Measurements from ENCODE around the gene ZSCAN22. TPM values are rescaled to one million over a fixed set of nuclear protein-coding genes. Genes with fewer than 3 reads are reported as not detected.

The ZSCAN22 gene
- total RNA-seq, 1 experiment from 2014 or later: 4.3 TPM

DNA sequence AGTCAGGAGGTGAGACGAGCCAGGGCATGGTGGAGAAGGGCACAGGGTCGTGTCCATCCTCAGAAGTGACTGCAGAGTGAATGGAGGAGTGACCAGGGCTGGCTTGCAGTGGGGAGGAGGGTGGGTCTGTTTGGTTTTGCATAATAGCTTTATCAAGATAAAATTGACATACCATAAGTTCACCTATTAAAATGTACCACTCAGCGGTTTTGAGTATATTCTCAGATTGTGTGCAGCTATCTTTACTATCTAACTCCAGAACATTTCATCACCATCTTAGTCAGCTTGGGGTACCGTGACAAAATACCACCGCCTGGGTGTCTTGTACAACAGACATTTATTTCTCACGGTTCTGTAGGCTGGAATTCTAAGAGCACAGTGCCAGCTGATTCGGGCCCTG is 34.9 kb upstream of the ZSCAN22 start:
- peaks cover 33% of the 10 kb centered on the region for H3K36me3 ChIP-seq (ENCODE audit: control insufficient read depth, insufficient read depth, low read length)

DNA sequence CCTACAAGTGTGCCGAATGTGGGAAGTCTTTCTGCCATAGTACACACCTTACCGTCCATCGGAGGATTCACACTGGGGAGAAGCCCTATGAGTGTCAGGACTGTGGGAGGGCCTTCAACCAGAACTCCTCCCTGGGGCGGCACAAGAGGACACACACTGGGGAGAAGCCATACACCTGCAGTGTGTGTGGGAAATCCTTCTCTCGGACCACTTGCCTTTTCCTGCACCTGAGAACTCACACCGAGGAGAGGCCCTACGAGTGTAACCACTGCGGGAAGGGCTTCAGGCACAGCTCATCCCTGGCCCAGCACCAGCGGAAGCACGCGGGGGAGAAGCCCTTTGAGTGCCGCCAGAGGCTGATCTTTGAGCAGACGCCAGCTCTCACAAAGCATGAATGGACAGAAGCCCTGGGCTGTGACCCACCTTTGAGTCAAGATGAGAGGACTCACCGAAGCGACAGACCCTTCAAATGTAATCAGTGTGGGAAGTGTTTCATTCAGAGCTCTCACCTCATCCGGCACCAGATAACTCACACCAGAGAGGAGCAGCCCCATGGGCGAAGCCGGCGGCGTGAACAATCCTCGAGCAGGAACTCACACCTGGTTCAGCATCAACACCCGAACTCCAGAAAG is 31.9 kb upstream of the ZSCAN22 start:
- Mint-ChIP-seq H3K36me3 (ENCODE audit: insufficient read depth, unreplicated experiment) (peaks cover 92% of the 10 kb centered on the region), H3K27me3 (ENCODE audit: insufficient read depth, unreplicated experiment) (no peaks in the 10 kb centered on the region), H3K4me1 (ENCODE audit: low read depth, unreplicated experiment) (no peaks in the 10 kb centered on the region), H3K27ac (ENCODE audit: unreplicated experiment) (no peak overlapping the region), H3K4me3 (ENCODE audit: unreplicated experiment) (no peak overlapping the region), H3K9me3 (ENCODE audit: unreplicated experiment) (peaks cover 38% of the 10 kb centered on the region)
- Histone ChIP-seq H3K4me3 (ENCODE audit: low read depth, low read length) (no peak overlapping the region), H3K27me3 (replicated peaks; ENCODE audit: control insufficient read depth, insufficient read depth, low read length) (no peaks in the 10 kb centered on the region), H3K36me3 (ENCODE audit: control insufficient read depth, insufficient read depth, low read length) (peaks cover 24% of the 10 kb centered on the region), H3K9me3 (peaks cover 19% of the 10 kb centered on the region), H3K4me1 (no peaks in the 10 kb centered on the region)
- intact Hi-C loops (cut with micrococcal nuclease; ENCODE audit: unreplicated experiment): no loop called here
- TF ChIP-seq, protein P1, sequence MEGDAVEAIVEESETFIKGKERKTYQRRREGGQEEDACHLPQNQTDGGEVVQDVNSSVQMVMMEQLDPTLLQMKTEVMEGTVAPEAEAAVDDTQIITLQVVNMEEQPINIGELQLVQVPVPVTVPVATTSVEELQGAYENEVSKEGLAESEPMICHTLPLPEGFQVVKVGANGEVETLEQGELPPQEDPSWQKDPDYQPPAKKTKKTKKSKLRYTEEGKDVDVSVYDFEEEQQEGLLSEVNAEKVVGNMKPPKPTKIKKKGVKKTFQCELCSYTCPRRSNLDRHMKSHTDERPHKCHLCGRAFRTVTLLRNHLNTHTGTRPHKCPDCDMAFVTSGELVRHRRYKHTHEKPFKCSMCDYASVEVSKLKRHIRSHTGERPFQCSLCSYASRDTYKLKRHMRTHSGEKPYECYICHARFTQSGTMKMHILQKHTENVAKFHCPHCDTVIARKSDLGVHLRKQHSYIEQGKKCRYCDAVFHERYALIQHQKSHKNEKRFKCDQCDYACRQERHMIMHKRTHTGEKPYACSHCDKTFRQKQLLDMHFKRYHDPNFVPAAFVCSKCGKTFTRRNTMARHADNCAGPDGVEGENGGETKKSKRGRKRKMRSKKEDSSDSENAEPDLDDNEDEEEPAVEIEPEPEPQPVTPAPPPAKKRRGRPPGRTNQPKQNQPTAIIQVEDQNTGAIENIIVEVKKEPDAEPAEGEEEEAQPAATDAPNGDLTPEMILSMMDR (IDR thresholded peaks at IDR 0.05; ENCODE audit: insufficient read depth in 1 of 2, low read depth in 1 of 2, low read length in 1 of 2, severe bottlenecking in 1 of 2, unreplicated experiment in 1 of 2): no peak
- no TSS peak for BruUV-seq (replicated peaks)
- no peak for DNase-seq
- POLR2A ChIA-PET: no interaction called here
- CTCF ChIA-PET: no interaction called here

More for the DNA sequence above, 34.9 kb upstream of the ZSCAN22 start:
- DNase-seq: no peak
- BruUV-seq (replicated peaks): no TSS peak
- Mint-ChIP-seq H3K27me3 (ENCODE audit: insufficient read depth, unreplicated experiment) (no peaks in the 10 kb centered on the region), H3K36me3 (ENCODE audit: insufficient read depth, unreplicated experiment) (peaks cover 100% of the 10 kb centered on the region), H3K27ac (ENCODE audit: unreplicated experiment) (no peak overlapping the region), H3K4me3 (ENCODE audit: unreplicated experiment) (no peak overlapping the region), H3K9me3 (ENCODE audit: unreplicated experiment) (peaks cover 38% of the 10 kb centered on the region), H3K4me1 (ENCODE audit: low read depth, unreplicated experiment) (no peaks in the 10 kb centered on the region)
- Histone ChIP-seq H3K27me3 (replicated peaks; ENCODE audit: control insufficient read depth, insufficient read depth, low read length) (no peaks in the 10 kb centered on the region), H3K4me3 (ENCODE audit: low read depth, low read length) (no peak overlapping the region), H3K4me1 (no peaks in the 10 kb centered on the region), H3K9me3 (peaks cover 19% of the 10 kb centered on the region)
- CTCF ChIA-PET: no interaction called here
- TF ChIP-seq, protein P1 (IDR thresholded peaks at IDR 0.05; ENCODE audit: insufficient read depth in 1 of 2, low read depth in 1 of 2, low read length in 1 of 2, severe bottlenecking in 1 of 2, unreplicated experiment in 1 of 2): no peak
- POLR2A ChIA-PET: no interaction called here
- intact Hi-C loops (cut with micrococcal nuclease; ENCODE audit: unreplicated experiment): no loop called here

DNA sequence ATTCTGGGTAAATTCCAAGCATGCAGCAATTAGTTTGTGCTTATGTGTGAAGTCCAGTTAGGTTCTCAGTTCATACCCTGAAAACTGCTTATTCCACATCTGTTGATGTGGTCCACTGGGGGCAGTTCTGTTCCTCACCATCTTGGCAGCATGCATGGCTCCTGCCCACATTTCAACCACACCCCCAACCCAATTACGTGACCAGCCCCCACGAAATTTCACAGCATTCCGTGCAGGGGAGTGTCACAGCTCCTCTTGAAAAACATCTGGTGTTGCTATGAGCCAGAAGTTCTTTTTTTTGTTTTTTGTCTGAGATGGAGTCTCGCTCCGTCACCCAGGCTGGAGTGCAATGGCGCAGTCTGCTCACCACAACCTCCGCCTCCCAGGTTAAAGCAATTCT is 30.7 kb upstream of the ZSCAN22 start:
- no peaks in the 10 kb centered on the region for H3K27me3 Mint-ChIP-seq (ENCODE audit: insufficient read depth, unreplicated experiment)
- no peaks in the 10 kb centered on the region for H3K4me1 Mint-ChIP-seq (ENCODE audit: low read depth, unreplicated experiment)
- no peak overlapping the region for H3K4me3 ChIP-seq (ENCODE audit: low read depth, low read length)
- no peak for DNase-seq
- peaks cover 19% of the 10 kb centered on the region for H3K9me3 ChIP-seq
- peaks cover 34% of the 10 kb centered on the region for H3K9me3 Mint-ChIP-seq (ENCODE audit: unreplicated experiment)
- intact Hi-C loops (cut with micrococcal nuclease; ENCODE audit: unreplicated experiment): no loop called here
- H3K36me3 ChIP-seq (ENCODE audit: control insufficient read depth, insufficient read depth, low read length): peaks cover 21% of the 10 kb centered on the region
- H3K4me3 Mint-ChIP-seq (ENCODE audit: unreplicated experiment): no peak overlapping the region
- ChIA-PET CTCF (no interaction called here), POLR2A (no interaction called here)
- peaks cover 91% of the 10 kb centered on the region for H3K36me3 Mint-ChIP-seq (ENCODE audit: insufficient read depth, unreplicated experiment)
- H3K27me3 ChIP-seq (replicated peaks; ENCODE audit: control insufficient read depth, insufficient read depth, low read length): no peaks in the 10 kb centered on the region
- BruUV-seq (replicated peaks): no TSS peak
- TF ChIP-seq, protein P1 (IDR thresholded peaks at IDR 0.05; ENCODE audit: insufficient read depth in 1 of 2, low read depth in 1 of 2, low read length in 1 of 2, severe bottlenecking in 1 of 2, unreplicated experiment in 1 of 2): no peak
- no peak overlapping the region for H3K27ac Mint-ChIP-seq (ENCODE audit: unreplicated experiment)
- H3K4me1 ChIP-seq: no peaks in the 10 kb centered on the region

Data from Caco-2 (cell line).